ENCODE results near the gene ALMS1.

The ALMS1 gene

GRCh38 chr2:73652348-73652747, 266.7 kb downstream of the ALMS1 start:
- H3K4me3 ChIP-seq (ENCODE audit: low read depth in 1 of 2, low read length in 2 of 2), result no peak overlapping the region
- no peaks in the 10 kb centered on the region for H3K9me3 ChIP-seq (ENCODE audit: low read length)
- no peaks in the 10 kb centered on the region for H3K4me1 ChIP-seq (ENCODE audit: insufficient read depth, low read length)
- H3K27ac ChIP-seq (ENCODE audit: low read depth, low read length), result no peak overlapping the region
- H3K36me3 ChIP-seq (ENCODE audit: insufficient read depth, low read length), result no peaks in the 10 kb centered on the region
- H3K9ac ChIP-seq (ENCODE audit: low read length), result no peak overlapping the region
- H3K27me3 ChIP-seq (ENCODE audit: control insufficient read depth in 1 of 2, insufficient read depth in 2 of 2, low read length in 2 of 2), result no peaks in the 10 kb centered on the region

DNA sequence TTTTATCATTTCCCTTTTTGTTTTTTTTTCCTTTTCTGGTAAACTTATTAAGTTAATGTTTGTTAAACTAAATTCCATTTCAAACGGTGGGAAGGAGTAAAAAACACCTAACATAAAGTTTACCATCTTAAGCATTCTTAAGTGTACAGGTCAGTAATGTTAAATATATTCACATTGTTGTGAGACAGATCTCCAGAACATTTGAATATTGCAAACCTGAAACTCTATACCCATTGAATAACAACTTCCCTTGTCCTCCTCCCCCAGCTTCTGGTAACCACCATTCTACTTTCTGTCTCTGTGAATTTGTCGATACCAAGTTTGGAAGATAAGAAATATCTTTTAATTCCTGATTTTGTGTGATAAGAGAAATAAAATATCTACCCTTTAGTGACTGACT, 268.5 kb downstream of the ALMS1 start:
- no peak overlapping the region for H3K9ac ChIP-seq (ENCODE audit: low read length)
- no peak overlapping the region for H3K27ac ChIP-seq (ENCODE audit: low read depth, low read length)
- H3K4me1 ChIP-seq (ENCODE audit: insufficient read depth, low read length), result no peaks in the 10 kb centered on the region
- no peaks in the 10 kb centered on the region for H3K36me3 ChIP-seq (ENCODE audit: insufficient read depth, low read length)
- no peak overlapping the region for H3K4me3 ChIP-seq (ENCODE audit: low read depth in 1 of 2, low read length in 2 of 2)
- no peaks in the 10 kb centered on the region for H3K27me3 ChIP-seq (ENCODE audit: control insufficient read depth in 1 of 2, insufficient read depth in 2 of 2, low read length in 2 of 2)
- no peaks in the 10 kb centered on the region for H3K9me3 ChIP-seq (ENCODE audit: low read length)

Data from muscle layer of colon (tissue), 2 donors.